ENCODE measurements around the gene GDA. TPM values are rescaled to one million over a fixed set of nuclear protein-coding genes. Genes with fewer than 3 reads are reported as not detected.

The GDA gene
- total RNA-seq, 1 donor from 2014 or later, result not detected

DNA sequence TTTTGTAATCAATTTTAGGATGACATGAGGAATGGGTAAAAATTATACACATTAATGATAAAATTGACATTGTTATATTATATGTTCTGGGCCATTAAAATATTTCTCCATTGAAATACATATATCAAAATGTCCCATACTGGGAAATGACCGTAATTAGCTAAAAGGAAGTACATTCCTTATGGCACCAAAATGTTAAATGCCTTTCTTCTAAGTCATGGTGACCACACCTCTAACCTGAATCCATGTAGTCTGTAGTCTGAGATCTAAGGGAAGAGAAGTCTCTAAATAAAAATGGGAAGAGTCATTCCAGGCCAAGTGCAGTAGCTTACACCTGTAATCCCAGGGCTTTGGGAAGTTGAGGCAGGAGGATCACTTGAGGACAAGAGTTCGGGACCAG, 10.0 kb upstream of the GDA start:
- Mint-ChIP-seq H3K4me3 (ENCODE audit: unreplicated experiment) (no peak overlapping the region), H3K4me1 (ENCODE audit: low read depth, unreplicated experiment) (peaks cover 2% of the 10 kb centered on the region), H3K27me3 (ENCODE audit: low read depth, unreplicated experiment) (peaks cover 5% of the 10 kb centered on the region), H3K9me3 (ENCODE audit: unreplicated experiment) (no peaks in the 10 kb centered on the region), H3K36me3 (ENCODE audit: low read depth, unreplicated experiment) (no peaks in the 10 kb centered on the region), H3K27ac (ENCODE audit: unreplicated experiment) (no peak overlapping the region)
- TF ChIP-seq EZH2 (IDR thresholded peaks at IDR 0.05; ENCODE audit: insufficient read depth, low read length), result no peak
- TF ChIP-seq, protein P1, sequence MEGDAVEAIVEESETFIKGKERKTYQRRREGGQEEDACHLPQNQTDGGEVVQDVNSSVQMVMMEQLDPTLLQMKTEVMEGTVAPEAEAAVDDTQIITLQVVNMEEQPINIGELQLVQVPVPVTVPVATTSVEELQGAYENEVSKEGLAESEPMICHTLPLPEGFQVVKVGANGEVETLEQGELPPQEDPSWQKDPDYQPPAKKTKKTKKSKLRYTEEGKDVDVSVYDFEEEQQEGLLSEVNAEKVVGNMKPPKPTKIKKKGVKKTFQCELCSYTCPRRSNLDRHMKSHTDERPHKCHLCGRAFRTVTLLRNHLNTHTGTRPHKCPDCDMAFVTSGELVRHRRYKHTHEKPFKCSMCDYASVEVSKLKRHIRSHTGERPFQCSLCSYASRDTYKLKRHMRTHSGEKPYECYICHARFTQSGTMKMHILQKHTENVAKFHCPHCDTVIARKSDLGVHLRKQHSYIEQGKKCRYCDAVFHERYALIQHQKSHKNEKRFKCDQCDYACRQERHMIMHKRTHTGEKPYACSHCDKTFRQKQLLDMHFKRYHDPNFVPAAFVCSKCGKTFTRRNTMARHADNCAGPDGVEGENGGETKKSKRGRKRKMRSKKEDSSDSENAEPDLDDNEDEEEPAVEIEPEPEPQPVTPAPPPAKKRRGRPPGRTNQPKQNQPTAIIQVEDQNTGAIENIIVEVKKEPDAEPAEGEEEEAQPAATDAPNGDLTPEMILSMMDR (IDR thresholded peaks at IDR 0.05; ENCODE audit: insufficient read depth, low read depth, low read length), result no peak
- H3K27ac ChIP-seq (ENCODE audit: low read depth, low read length), result no peak overlapping the region
- no peak for DNase-seq (ENCODE audit: low read depth)
- no peaks in the 10 kb centered on the region for H4K20me1 ChIP-seq (ENCODE audit: insufficient read depth, low read length)
- H3K4me3 ChIP-seq (ENCODE audit: insufficient read depth, low read depth, low read length), result no peak overlapping the region
- FAIRE-seq, result no peak
- no peaks in the 10 kb centered on the region for H3K4me1 ChIP-seq (ENCODE audit: insufficient read depth, low read length)
- H3K9ac ChIP-seq (ENCODE audit: low read length), result no peak overlapping the region
- no peaks in the 10 kb centered on the region for H3K9me3 ChIP-seq (ENCODE audit: insufficient read depth, low read depth, low read length)
- H3K4me2 ChIP-seq (ENCODE audit: low read length), result no peak overlapping the region
- no peaks in the 10 kb centered on the region for H3K27me3 ChIP-seq (ENCODE audit: insufficient read depth, low read length)
- H3K36me3 ChIP-seq (ENCODE audit: insufficient read depth, low read length), result no peaks in the 10 kb centered on the region
- H2AFZ ChIP-seq (ENCODE audit: low read depth, low read length), result no peak overlapping the region
- H3K79me2 ChIP-seq (ENCODE audit: insufficient read depth, low read length), result no peaks in the 10 kb centered on the region

DNA sequence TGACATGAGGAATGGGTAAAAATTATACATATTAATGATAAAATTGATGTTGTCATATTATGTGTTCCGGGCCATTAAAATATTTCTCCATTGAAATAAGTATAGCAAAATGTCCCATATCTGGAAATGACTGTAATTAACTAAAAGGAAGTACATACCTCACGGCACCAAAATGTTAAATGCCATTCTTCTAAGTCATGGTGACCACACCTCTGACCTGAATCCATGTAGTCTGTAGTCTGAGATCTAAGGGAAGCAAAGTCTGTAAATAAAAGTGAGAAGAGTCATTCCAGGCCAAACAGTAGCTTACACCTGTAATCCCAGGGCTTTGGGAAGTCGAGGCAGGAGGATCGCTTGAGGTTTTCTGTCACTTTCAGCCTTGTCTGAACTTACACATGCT, 8.7 kb upstream of the GDA start:
- Mint-ChIP-seq H3K4me3 (ENCODE audit: unreplicated experiment) (no peak overlapping the region), H3K27ac (ENCODE audit: unreplicated experiment) (no peak overlapping the region), H3K4me1 (ENCODE audit: low read depth, unreplicated experiment) (peaks cover 3% of the 10 kb centered on the region), H3K36me3 (ENCODE audit: low read depth, unreplicated experiment) (no peaks in the 10 kb centered on the region), H3K27me3 (ENCODE audit: low read depth, unreplicated experiment) (peaks cover 6% of the 10 kb centered on the region), H3K9me3 (ENCODE audit: unreplicated experiment) (no peaks in the 10 kb centered on the region)
- Histone ChIP-seq H3K36me3 (ENCODE audit: insufficient read depth, low read length) (no peaks in the 10 kb centered on the region), H3K27me3 (ENCODE audit: insufficient read depth, low read length) (no peaks in the 10 kb centered on the region), H2AFZ (ENCODE audit: low read depth, low read length) (no peak overlapping the region), H3K4me2 (ENCODE audit: low read length) (no peak overlapping the region), H3K4me3 (ENCODE audit: insufficient read depth, low read depth, low read length) (no peak overlapping the region), H3K79me2 (ENCODE audit: insufficient read depth, low read length) (no peaks in the 10 kb centered on the region), H3K27ac (ENCODE audit: low read depth, low read length) (no peak overlapping the region), H3K9me3 (ENCODE audit: insufficient read depth, low read depth, low read length) (no peaks in the 10 kb centered on the region), H3K4me1 (ENCODE audit: insufficient read depth, low read length) (no peaks in the 10 kb centered on the region), H3K9ac (ENCODE audit: low read length) (no peak overlapping the region), H4K20me1 (ENCODE audit: insufficient read depth, low read length) (no peaks in the 10 kb centered on the region)
- DNase-seq (ENCODE audit: low read depth) (no peak), FAIRE-seq (no peak)
- TF ChIP-seq, protein P1 (IDR thresholded peaks at IDR 0.05; ENCODE audit: insufficient read depth, low read depth, low read length), result no peak
- TF ChIP-seq EZH2 (IDR thresholded peaks at IDR 0.05; ENCODE audit: insufficient read depth, low read length), result no peak

DNA sequence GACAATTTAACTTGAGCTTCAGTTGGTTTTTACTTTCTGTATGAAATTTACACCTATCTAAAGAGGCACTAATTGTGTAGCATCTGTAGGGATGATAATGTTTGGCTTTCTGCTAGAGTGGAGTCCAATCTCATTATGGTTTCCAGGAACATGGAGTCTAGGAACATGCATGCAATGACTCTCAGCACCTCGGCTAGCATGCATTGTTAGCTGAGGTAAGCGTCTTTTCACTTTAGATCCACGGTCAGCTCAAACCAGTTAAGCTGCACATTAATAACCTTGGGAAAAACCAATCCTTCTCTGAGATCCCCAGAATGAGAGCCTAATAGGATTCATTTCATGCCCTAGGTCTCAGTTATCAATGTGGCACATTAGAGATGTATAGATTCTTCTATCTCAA, 7.8 kb upstream of the GDA start:
- peaks cover 9% of the 10 kb centered on the region for H3K27me3 Mint-ChIP-seq (ENCODE audit: low read depth, unreplicated experiment)
- no peak overlapping the region for H3K27ac Mint-ChIP-seq (ENCODE audit: unreplicated experiment)
- Histone ChIP-seq H3K36me3 (ENCODE audit: insufficient read depth, low read length) (no peaks in the 10 kb centered on the region), H3K9me3 (ENCODE audit: insufficient read depth, low read depth, low read length) (no peaks in the 10 kb centered on the region), H3K27me3 (ENCODE audit: insufficient read depth, low read length) (no peaks in the 10 kb centered on the region), H3K79me2 (ENCODE audit: insufficient read depth, low read length) (no peaks in the 10 kb centered on the region), H3K27ac (ENCODE audit: low read depth, low read length) (no peak overlapping the region), H3K9ac (ENCODE audit: low read length) (no peak overlapping the region), H2AFZ (ENCODE audit: low read depth, low read length) (no peak overlapping the region), H3K4me1 (ENCODE audit: insufficient read depth, low read length) (no peaks in the 10 kb centered on the region), H3K4me2 (ENCODE audit: low read length) (no peak overlapping the region), H3K4me3 (ENCODE audit: insufficient read depth, low read depth, low read length) (no peak overlapping the region), H4K20me1 (ENCODE audit: insufficient read depth, low read length) (no peaks in the 10 kb centered on the region)
- H3K9me3 Mint-ChIP-seq (ENCODE audit: unreplicated experiment), result no peaks in the 10 kb centered on the region
- TF ChIP-seq EZH2 (IDR thresholded peaks at IDR 0.05; ENCODE audit: insufficient read depth, low read length), result no peak
- TF ChIP-seq, protein P1 (IDR thresholded peaks at IDR 0.05; ENCODE audit: insufficient read depth, low read depth, low read length), result no peak
- H3K4me3 Mint-ChIP-seq (ENCODE audit: unreplicated experiment), result no peak overlapping the region
- FAIRE-seq (no peak), DNase-seq (ENCODE audit: low read depth) (no peak)
- H3K36me3 Mint-ChIP-seq (ENCODE audit: low read depth, unreplicated experiment), result no peaks in the 10 kb centered on the region
- H3K4me1 Mint-ChIP-seq (ENCODE audit: low read depth, unreplicated experiment), result peaks cover 3% of the 10 kb centered on the region
